ENCODE data around the gene LAIR1. TPM values are rescaled to one million over a fixed set of nuclear protein-coding genes. Genes with fewer than 3 reads are reported as not detected.

The LAIR1 gene
- polyA plus RNA-seq, 3 donors: 48.0 to 202 (median 73.8) TPM

DNA sequence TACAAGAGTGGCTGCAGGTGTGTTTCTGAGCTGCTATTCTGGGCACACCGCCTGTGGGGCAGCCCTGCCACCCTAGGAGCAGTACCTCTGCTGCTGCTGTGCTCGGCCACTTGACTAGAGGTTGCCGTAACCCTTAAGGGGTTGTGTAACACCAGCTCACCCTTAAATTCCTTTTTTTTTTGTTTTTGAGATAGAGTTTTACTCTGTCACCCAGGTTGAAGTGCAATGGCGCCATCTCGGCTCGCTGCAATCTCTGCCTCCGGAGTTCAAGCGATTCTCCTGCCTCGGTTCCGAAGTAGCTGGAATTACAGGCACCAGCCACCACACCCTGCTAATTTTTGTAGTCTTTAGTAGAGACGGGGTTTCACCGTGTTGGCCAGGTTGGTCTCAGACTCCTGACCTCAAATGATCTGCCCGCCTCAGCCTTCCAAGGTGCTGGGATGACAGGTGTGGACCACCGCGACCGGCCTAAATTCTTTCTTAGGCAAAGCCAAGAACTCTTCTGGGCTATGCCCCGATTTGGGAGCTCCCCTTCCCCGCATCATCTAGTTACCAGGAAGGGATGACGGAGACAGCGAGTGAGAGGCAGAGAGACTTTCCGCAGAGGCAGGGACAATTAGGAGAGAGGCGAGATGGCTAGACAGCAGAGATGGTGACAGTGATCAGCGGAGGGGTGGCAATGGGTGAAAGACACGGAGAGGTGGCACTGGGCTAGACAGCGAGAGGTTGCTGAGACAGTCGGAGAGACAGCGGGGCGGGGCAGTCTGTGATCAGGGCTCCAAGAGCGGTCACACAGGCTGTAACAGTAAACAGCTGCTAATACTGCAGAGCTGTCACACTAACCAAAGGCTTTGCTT is 47.4 kb downstream of the LAIR1 start:
- Mint-ChIP-seq H3K36me3 (peaks cover 1 to 2% of the 10 kb centered on the region in 2 donors), H3K27me3 (ENCODE audit: low read depth in 3 of 3) (peaks cover 3 to 8% (median 4%) of the 10 kb centered on the region in 3 donors), H3K27ac (peak overlapping the region; percentile 95 to 99 (median 98)), H3K9me3 (peaks cover 2 to 10% (median 4%) of the 10 kb centered on the region in 7 donors), H3K4me3 (peak overlapping the region; percentile 24 to 80), H3K4me1 (peaks cover 61% of the 10 kb centered on the region)
- no peaks in the 10 kb centered on the region for H3K36me3 ChIP-seq (replicated peaks in 1 of 2; ENCODE audit: control insufficient read depth in 1 of 2, insufficient read depth in 2 of 2, low read length in 2 of 2)
- H3K79me2 ChIP-seq (ENCODE audit: insufficient read depth, low read length): peaks cover 5% of the 10 kb centered on the region
- peak overlapping the region; percentile 60 for H3K4me2 ChIP-seq (replicated peaks; ENCODE audit: extremely low read depth, low read length, poor library complexity, severe bottlenecking)
- 65% methylated on average over 19 of the region's 29 CpGs for WGBS (ENCODE audit: insufficient coverage)
- no peaks in the 10 kb centered on the region for H3K27me3 ChIP-seq (ENCODE audit: control insufficient read depth in 2 of 2, insufficient read depth in 2 of 2, low read length in 2 of 2)
- H3K4me1 ChIP-seq (ENCODE audit: control insufficient read depth in 1 of 2, insufficient read depth in 2 of 2, low read length in 2 of 2): peaks cover 60 to 63% of the 10 kb centered on the region in 2 donors
- H3K9me3 ChIP-seq (replicated peaks in 1 of 2; ENCODE audit: control insufficient read depth in 1 of 2, insufficient read depth in 1 of 2, low read length in 2 of 2): no peaks in the 10 kb centered on the region
- no peak overlapping the region for H3K9ac ChIP-seq (ENCODE audit: insufficient read depth, low read length, poor library complexity, severe bottlenecking)
- TF ChIP-seq, protein P1, sequence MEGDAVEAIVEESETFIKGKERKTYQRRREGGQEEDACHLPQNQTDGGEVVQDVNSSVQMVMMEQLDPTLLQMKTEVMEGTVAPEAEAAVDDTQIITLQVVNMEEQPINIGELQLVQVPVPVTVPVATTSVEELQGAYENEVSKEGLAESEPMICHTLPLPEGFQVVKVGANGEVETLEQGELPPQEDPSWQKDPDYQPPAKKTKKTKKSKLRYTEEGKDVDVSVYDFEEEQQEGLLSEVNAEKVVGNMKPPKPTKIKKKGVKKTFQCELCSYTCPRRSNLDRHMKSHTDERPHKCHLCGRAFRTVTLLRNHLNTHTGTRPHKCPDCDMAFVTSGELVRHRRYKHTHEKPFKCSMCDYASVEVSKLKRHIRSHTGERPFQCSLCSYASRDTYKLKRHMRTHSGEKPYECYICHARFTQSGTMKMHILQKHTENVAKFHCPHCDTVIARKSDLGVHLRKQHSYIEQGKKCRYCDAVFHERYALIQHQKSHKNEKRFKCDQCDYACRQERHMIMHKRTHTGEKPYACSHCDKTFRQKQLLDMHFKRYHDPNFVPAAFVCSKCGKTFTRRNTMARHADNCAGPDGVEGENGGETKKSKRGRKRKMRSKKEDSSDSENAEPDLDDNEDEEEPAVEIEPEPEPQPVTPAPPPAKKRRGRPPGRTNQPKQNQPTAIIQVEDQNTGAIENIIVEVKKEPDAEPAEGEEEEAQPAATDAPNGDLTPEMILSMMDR (IDR thresholded peaks at IDR 0.05): no peak
- no peaks in the 10 kb centered on the region for H4K20me1 ChIP-seq (ENCODE audit: insufficient read depth, low read length)
- DNase-seq: peak; percentile 81 to 91 (median 83)
- H3K27ac ChIP-seq (ENCODE audit: low read depth in 1 of 2, low read length in 2 of 2): peak overlapping the region; percentile 82 to 88
- no peak overlapping the region for H2AFZ ChIP-seq (ENCODE audit: insufficient read depth, low read depth, low read length, poor library complexity, severe bottlenecking)
- H3K4me3 ChIP-seq (replicated peaks in 1 of 3; ENCODE audit: low read depth in 2 of 3, low read length in 3 of 3): peak overlapping the region in 1 of 3 experiments; percentile 62
- intact Hi-C loops (cut with micrococcal nuclease): loop anchor here in 1 of 2 donors (5.0 to 10.0 kb wide), 2 partner anchors 35 to 53 kb away; partner anchors contain the start of gene LILRB2

DNA sequence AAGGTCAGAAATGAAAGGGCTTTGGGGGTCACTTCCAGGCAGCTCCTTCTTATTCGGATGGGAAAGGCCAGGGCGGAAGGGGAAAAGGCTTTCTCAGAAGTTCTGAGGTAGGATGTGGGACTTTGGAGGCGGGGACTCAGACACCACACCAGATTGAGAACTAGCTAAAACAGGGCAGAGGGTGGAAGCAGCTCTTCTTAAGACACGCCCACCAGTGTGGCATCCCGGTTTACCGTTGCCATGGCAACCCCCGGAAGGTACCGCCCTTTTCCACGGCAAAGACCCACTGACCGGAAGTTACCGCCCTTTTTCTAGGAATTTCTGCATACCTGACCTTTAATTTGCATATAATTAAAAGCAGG is 48.0 kb downstream of the LAIR1 start:
- no peaks in the 10 kb centered on the region for H3K9me3 ChIP-seq (replicated peaks in 1 of 2; ENCODE audit: control insufficient read depth in 1 of 2, insufficient read depth in 1 of 2, low read length in 2 of 2)
- TF ChIP-seq, protein P1 (IDR thresholded peaks at IDR 0.05): no peak
- H3K4me1 ChIP-seq (ENCODE audit: control insufficient read depth in 1 of 2, insufficient read depth in 2 of 2, low read length in 2 of 2): peaks cover 66 to 70% of the 10 kb centered on the region in 2 donors
- H3K79me2 ChIP-seq (ENCODE audit: insufficient read depth, low read length): peaks cover 11% of the 10 kb centered on the region
- Mint-ChIP-seq H3K4me1 (peaks cover 65% of the 10 kb centered on the region), H3K27me3 (ENCODE audit: low read depth in 3 of 3) (peaks cover 3 to 8% (median 4%) of the 10 kb centered on the region in 3 donors), H3K4me3 (peak overlapping the region; percentile 61 to 80), H3K9me3 (peaks cover 0 to 4% (median 0%) of the 10 kb centered on the region in 7 donors), H3K36me3 (peaks cover 6 to 7% of the 10 kb centered on the region in 2 donors), H3K27ac (peak overlapping the region; percentile 95 to 99 (median 98))
- H3K36me3 ChIP-seq (replicated peaks in 1 of 2; ENCODE audit: control insufficient read depth in 1 of 2, insufficient read depth in 2 of 2, low read length in 2 of 2): peaks cover 0 to 3% of the 10 kb centered on the region in 2 donors
- no peaks in the 10 kb centered on the region for H3K27me3 ChIP-seq (ENCODE audit: control insufficient read depth in 2 of 2, insufficient read depth in 2 of 2, low read length in 2 of 2)
- H4K20me1 ChIP-seq (ENCODE audit: insufficient read depth, low read length): peaks cover 3% of the 10 kb centered on the region
- H3K27ac ChIP-seq (ENCODE audit: low read depth in 1 of 2, low read length in 2 of 2): peak overlapping the region; percentile 82 to 88
- H3K4me2 ChIP-seq (replicated peaks; ENCODE audit: extremely low read depth, low read length, poor library complexity, severe bottlenecking): peak overlapping the region; percentile 60
- peak overlapping the region in 1 of 3 experiments; percentile 62 for H3K4me3 ChIP-seq (replicated peaks in 1 of 3; ENCODE audit: low read depth in 2 of 3, low read length in 3 of 3)
- DNase-seq: peak; percentile 70 to 77 (median 73)
- whole genome bisulfite sequencing (ENCODE audit: insufficient coverage): 18% methylated on average over 6 of the region's 11 CpGs
- intact Hi-C loops (cut with micrococcal nuclease): loop anchor here in 1 of 2 donors (5.0 to 10.0 kb wide), 2 partner anchors 34 to 52 kb away; partner anchors contain the start of gene LILRB2
- H3K9ac ChIP-seq (ENCODE audit: insufficient read depth, low read length, poor library complexity, severe bottlenecking): no peak overlapping the region
- H2AFZ ChIP-seq (ENCODE audit: insufficient read depth, low read depth, low read length, poor library complexity, severe bottlenecking): no peak overlapping the region
